ENCODE measurements around the gene KIF23. TPM values are rescaled to one million over a fixed set of nuclear protein-coding genes. Genes with fewer than 3 reads are reported as not detected.

KIF23 gene
- total RNA-seq, 1 donor from 2014 or later: 1.3 TPM

- Histone ChIP-seq H3K36me3 (peaks cover 4% of the 10 kb centered on the region), H3K4me1 (peaks cover 33% of the 10 kb centered on the region), H3K4me3 (peak overlapping the region; percentile 64), H3K9me3 (no peaks in the 10 kb centered on the region), H3K27ac (peak overlapping the region; percentile 88), H3K27me3 (ENCODE audit: low read depth) (no peaks in the 10 kb centered on the region)
- TF ChIP-seq CTCF (IDR thresholded peaks at IDR 0.05): no peak
- ATAC-seq (peak; percentile 27 to 28), DNase-seq (peak; percentile 76)
- intact Hi-C loops (cut with DNase I): no loop called here
Observed at GRCh38 chr15:69462030-69462492, 47.9 kb downstream of the KIF23 start.

- TF ChIP-seq CTCF (IDR thresholded peaks at IDR 0.05): peak; percentile 88
- H3K36me3 ChIP-seq: no peaks in the 10 kb centered on the region
- peaks cover 39% of the 10 kb centered on the region for H3K4me1 ChIP-seq
- peak overlapping the region; percentile 64 for H3K4me3 ChIP-seq
- ATAC-seq: peak; percentile 95 to 97
- peak; percentile 96 for DNase-seq
- no peaks in the 10 kb centered on the region for H3K9me3 ChIP-seq
- H3K27ac ChIP-seq: peak overlapping the region; percentile 88
- no peaks in the 10 kb centered on the region for H3K27me3 ChIP-seq (ENCODE audit: low read depth)
- intact Hi-C loops (cut with DNase I): no loop called here
Observed at GRCh38 chr15:69462493-69463181, 48.5 kb downstream of the KIF23 start.

GRCh38 chr15:69463182-69463756, 49.1 kb downstream of the KIF23 start:
- Histone ChIP-seq H3K27me3 (ENCODE audit: low read depth) (no peaks in the 10 kb centered on the region), H3K4me1 (peaks cover 45% of the 10 kb centered on the region), H3K4me3 (peak overlapping the region; percentile 64), H3K9me3 (no peaks in the 10 kb centered on the region), H3K27ac (peak overlapping the region; percentile 88), H3K36me3 (no peaks in the 10 kb centered on the region)
- no peak for DNase-seq
- ATAC-seq: no peak
- no peak for TF ChIP-seq CTCF (IDR thresholded peaks at IDR 0.05)
- intact Hi-C loops (cut with DNase I): no loop called here

- H3K27ac ChIP-seq: no peak overlapping the region
- no peaks in the 10 kb centered on the region for H3K9me3 ChIP-seq
- H3K4me3 ChIP-seq: no peak overlapping the region
- no peak for TF ChIP-seq CTCF (IDR thresholded peaks at IDR 0.05)
- H3K27me3 ChIP-seq (ENCODE audit: low read depth): no peaks in the 10 kb centered on the region
- DNase-seq (no peak), ATAC-seq (no peak)
- intact Hi-C loops (cut with DNase I): no loop called here
- peaks cover 47% of the 10 kb centered on the region for H3K4me1 ChIP-seq
- no peaks in the 10 kb centered on the region for H3K36me3 ChIP-seq
Observed at GRCh38 chr15:69465253-69465652, 51.1 kb downstream of the KIF23 start.

- intact Hi-C loops (cut with DNase I): no loop called here
- ATAC-seq: no peak
- no peaks in the 10 kb centered on the region for H3K36me3 ChIP-seq
- peaks cover 43% of the 10 kb centered on the region for H3K4me1 ChIP-seq
- no peak for DNase-seq
- no peaks in the 10 kb centered on the region for H3K9me3 ChIP-seq
- no peak overlapping the region for H3K27ac ChIP-seq
- H3K27me3 ChIP-seq (ENCODE audit: low read depth): no peaks in the 10 kb centered on the region
- no peak overlapping the region for H3K4me3 ChIP-seq
- TF ChIP-seq CTCF (IDR thresholded peaks at IDR 0.05): no peak
Observed at GRCh38 chr15:69466733-69467132, 52.6 kb downstream of the KIF23 start.

Measured in lower lobe of right lung (tissue), 2 donors.